Panc1 (cell line): ENCODE measurements around the gene PPP1R16B.

Experiments used
- POLR2AphosphoS5 ChIP-seq: IDR thresholded peaks from 2 replicates; pipeline ENCODE4 v1.6.1; 2012; ENCODE audit warnings: mild to moderate bottlenecking, low read depth, low read length, moderate library complexity
- REST ChIP-seq, 2 experiments: IDR thresholded peaks; 2 replicates each; pipeline ENCODE4 v1.6.1; 2011 to 2012; ENCODE audit warnings: low read depth in 2 of 2, control low read depth in 1 of 2, low read length in 1 of 2, mild to moderate bottlenecking in 1 of 2, moderate library complexity in 1 of 2; ENCODE audit not compliant: insufficient read depth in 1 of 2
- SIN3A ChIP-seq: IDR thresholded peaks from 2 replicates; pipeline ENCODE4 v1.6.1; 2012; ENCODE audit warnings: low read depth, mild to moderate bottlenecking, low read length, moderate library complexity, borderline replicate concordance; ENCODE audit not compliant: insufficient read depth
- TF ChIP-seq, protein P1 (sequence below): fragments of 450-650 bp; IDR thresholded peaks from 2 replicates; pipeline ENCODE4 v1.5.1; 2017; ENCODE audit warnings: mild to moderate bottlenecking

DNA sequence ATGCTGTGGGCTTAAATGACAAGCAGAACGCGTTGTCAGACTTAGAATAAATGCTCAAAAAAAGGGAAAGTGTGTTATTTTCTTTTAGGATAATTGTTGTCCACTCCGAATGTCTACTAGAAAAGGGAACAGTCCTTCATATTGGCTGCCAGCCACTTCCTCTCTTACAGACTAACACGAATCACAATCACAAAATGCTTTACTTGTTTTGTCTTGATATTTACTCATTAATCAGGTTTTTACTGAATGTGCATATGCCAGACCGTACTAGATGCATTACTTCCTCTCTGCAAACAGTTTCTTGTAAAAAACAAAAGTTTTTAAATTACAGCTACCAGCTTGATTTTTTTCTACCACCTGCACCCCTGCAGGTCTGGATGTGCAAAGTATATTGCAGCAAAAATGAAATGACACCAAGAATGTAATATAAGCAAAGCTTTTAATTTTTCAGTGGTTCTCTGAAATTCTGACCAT is 157.5 kb downstream of the PPP1R16B start:
- TF ChIP-seq, protein P1, sequence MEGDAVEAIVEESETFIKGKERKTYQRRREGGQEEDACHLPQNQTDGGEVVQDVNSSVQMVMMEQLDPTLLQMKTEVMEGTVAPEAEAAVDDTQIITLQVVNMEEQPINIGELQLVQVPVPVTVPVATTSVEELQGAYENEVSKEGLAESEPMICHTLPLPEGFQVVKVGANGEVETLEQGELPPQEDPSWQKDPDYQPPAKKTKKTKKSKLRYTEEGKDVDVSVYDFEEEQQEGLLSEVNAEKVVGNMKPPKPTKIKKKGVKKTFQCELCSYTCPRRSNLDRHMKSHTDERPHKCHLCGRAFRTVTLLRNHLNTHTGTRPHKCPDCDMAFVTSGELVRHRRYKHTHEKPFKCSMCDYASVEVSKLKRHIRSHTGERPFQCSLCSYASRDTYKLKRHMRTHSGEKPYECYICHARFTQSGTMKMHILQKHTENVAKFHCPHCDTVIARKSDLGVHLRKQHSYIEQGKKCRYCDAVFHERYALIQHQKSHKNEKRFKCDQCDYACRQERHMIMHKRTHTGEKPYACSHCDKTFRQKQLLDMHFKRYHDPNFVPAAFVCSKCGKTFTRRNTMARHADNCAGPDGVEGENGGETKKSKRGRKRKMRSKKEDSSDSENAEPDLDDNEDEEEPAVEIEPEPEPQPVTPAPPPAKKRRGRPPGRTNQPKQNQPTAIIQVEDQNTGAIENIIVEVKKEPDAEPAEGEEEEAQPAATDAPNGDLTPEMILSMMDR: no peak
- no peak for TF ChIP-seq POLR2AphosphoS5
- TF ChIP-seq SIN3A: no peak
- TF ChIP-seq REST (IDR thresholded peaks at IDR 0.05; ENCODE audit: insufficient read depth in 1 of 2, low read depth in 2 of 2, low read length in 1 of 2): no peak
